ENCODE data around the gene TST.

Gene TST

DNA sequence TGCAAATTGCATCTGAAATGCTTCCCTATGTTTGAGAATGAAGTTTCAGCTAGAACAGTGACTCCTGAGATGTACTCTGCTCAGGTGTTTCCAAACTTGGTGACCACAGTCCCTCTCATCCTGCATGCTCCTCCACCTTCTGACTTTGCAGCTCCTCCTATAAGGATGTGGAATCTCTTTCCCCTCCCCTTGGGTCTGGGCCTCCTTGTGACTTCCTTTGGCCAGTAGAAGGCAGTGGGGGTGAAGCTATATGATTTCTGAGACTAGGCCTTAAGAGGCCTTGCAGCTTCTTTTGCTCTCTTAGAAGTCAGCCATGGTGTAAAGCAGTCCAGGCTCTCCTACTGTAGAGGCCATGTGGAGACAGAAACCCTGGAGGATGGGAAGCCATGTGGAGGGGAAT lies 55.1 kb downstream of the TST start:
- DNase-seq (ENCODE audit: low read depth) = no peak
- TF ChIP-seq CTCF (IDR thresholded peaks at IDR 0.05; ENCODE audit: low read depth, low read length, missing control alignments) = no peak
- in situ Hi-C loops (cut with HindIII; ENCODE audit: low sequenced_read_pairs) = no loop called here

GRCh38 chr22:36963302-36963701 lies 55.9 kb downstream of the TST start:
- in situ Hi-C loops (cut with HindIII; ENCODE audit: low sequenced_read_pairs) = no loop called here
- no peak overlapping the region for H3K4me3 ChIP-seq (ENCODE audit: low read depth, low read length)
- TF ChIP-seq CTCF (IDR thresholded peaks at IDR 0.05; ENCODE audit: low read depth, low read length, missing control alignments) = no peak
- no peak for DNase-seq (ENCODE audit: low read depth)

More for the DNA sequence above, 55.1 kb downstream of the TST start:
- H3K4me3 ChIP-seq (ENCODE audit: low read depth, low read length) = no peak overlapping the region

DNA sequence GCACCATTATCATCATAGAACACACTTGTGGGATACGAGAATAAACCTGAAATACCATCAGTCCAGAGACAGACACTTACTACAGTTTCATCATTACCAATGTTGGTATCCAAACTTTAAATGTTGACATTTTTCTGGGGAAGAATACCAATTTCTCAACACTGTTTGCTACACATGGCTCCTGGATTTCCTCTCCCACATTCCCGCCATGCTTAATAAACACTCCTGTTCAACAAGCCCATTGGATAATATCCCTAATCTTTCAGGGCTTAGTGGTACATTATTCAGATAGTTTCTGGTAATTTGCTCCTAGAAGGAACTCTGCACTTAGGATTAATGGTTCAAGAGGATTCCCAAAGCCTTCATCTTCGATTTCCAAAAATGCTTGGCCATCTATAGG lies 57.6 kb downstream of the TST start:
- TF ChIP-seq CTCF (IDR thresholded peaks at IDR 0.05; ENCODE audit: low read depth, low read length, missing control alignments) = no peak
- H3K4me3 ChIP-seq (ENCODE audit: low read depth, low read length) = no peak overlapping the region
- DNase-seq (ENCODE audit: low read depth) = no peak
- in situ Hi-C loops (cut with HindIII; ENCODE audit: low sequenced_read_pairs) = no loop called here
